NCI-H128 (cell line): ENCODE measurements around the gene GH1.
"Not testable (repeated sequence)": the region's sequence is repeated elsewhere in the genome, so short reads cannot be mapped to it uniquely, and the experiment has no call there.

ENCODE experiments used
- DNase-seq: peaks from one replicate; lab custom pipeline; 2025; ENCODE audit not compliant: unreplicated experiment; lab: John Stamatoyannopoulos, UW

The GH1 gene

DNA sequence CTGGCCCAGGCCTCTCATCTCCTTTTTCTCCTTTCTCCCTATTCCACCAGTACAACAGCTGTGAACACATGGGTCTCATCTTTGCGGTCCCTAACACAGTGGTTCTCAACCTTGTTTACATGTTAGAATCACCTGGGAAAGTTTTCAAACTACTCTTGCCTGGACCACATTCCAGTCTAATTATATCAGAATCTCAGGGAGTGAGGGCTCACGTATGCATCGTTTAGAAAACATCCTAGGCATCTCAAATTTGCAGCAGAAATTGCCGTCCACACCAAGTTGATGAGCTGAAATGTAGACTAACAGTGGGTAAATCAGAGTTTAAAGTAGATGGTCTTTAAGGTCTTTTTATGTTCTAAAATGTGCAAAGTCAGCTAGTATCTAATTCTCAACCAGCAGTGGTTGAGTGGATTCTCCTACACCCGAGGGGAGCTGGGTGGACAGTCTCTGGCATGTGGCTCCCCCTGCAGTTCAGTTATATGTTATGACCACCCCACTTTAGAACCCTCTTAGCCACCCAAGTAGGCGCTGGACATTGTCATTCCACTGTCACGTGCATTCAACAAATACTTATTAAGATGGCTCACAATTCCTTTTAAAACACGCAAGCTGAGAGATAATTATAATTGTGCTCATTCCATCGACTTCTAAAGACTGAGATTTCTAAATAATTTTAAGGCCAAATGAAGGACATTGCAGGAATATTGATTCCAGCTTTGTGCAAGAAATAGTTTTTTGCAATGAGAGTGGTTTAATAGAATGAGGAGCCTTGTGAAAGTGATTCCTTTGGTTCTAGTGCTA is 48.9 kb downstream of the GH1 start:
- DNase-seq = not testable (repeated sequence)
